Skeletal muscle tissue (tissue), 4 donors: Measurements from ENCODE around the gene TIAM1. TPM values are rescaled to one million over a fixed set of nuclear protein-coding genes. Genes with fewer than 3 reads are reported as not detected.

ENCODE experiments used
- H3K27ac ChIP-seq: one replicate; pipeline ENCODE4 v1.7.0; 2013; ENCODE audit warnings: mild to moderate bottlenecking, low read depth, low read length, inconsistent platforms
- H3K27me3 ChIP-seq, 3 donors: one replicate each; pipeline ENCODE4 v1.7.0; 2013; ENCODE audit warnings: low read length in 3 of 3; ENCODE audit not compliant: control insufficient read depth in 3 of 3, insufficient read depth in 3 of 3
- H3K36me3 ChIP-seq, 3 donors: one replicate each; pipeline ENCODE4 v1.7.0; 2013; ENCODE audit warnings: low read length in 3 of 3; ENCODE audit not compliant: control insufficient read depth in 3 of 3, insufficient read depth in 3 of 3
- H3K4me1 ChIP-seq, 3 donors: one replicate each; pipeline ENCODE4 v1.7.0; 2013; ENCODE audit warnings: low read length in 3 of 3, mild to moderate bottlenecking in 3 of 3; ENCODE audit not compliant: control insufficient read depth in 3 of 3, insufficient read depth in 3 of 3
- H3K4me3 ChIP-seq, 3 donors: one replicate each; pipeline ENCODE4 v1.7.0; 2013; ENCODE audit warnings: low read length in 3 of 3
- H3K9ac ChIP-seq, 3 donors: one replicate each; pipeline ENCODE4 v1.7.0; 2013; ENCODE audit warnings: low read length in 3 of 3, mild to moderate bottlenecking in 3 of 3, moderate library complexity in 2 of 3, low read depth in 1 of 3
- H3K9me3 ChIP-seq, 3 donors: one replicate each; pipeline ENCODE4 v1.7.0; 2013; ENCODE audit warnings: low read length in 3 of 3; ENCODE audit not compliant: control insufficient read depth in 3 of 3
- total RNA-seq: library from RNA; depleted of rRNA; stranded (reverse); fragments of >200 nt; gene quantifications from one replicate; pipeline ENCODE4 v1.2.3, GENCODE V29; 2014
- donor health status: Osteomylitis.

Gene TIAM1
- total RNA-seq, 1 donor from 2014 or later = 24.5 TPM

GRCh38 chr21:31371715-31372470 lies 27.8 kb upstream of the TIAM1 start:
- H3K9ac ChIP-seq = no peak overlapping the region
- H3K4me3 ChIP-seq = no peak overlapping the region
- no peaks in the 10 kb centered on the region for H3K36me3 ChIP-seq
- no peaks in the 10 kb centered on the region for H3K27me3 ChIP-seq
- no peaks in the 10 kb centered on the region for H3K9me3 ChIP-seq
- no peak overlapping the region for H3K27ac ChIP-seq
- H3K4me1 ChIP-seq = no peaks in the 10 kb centered on the region

DNA sequence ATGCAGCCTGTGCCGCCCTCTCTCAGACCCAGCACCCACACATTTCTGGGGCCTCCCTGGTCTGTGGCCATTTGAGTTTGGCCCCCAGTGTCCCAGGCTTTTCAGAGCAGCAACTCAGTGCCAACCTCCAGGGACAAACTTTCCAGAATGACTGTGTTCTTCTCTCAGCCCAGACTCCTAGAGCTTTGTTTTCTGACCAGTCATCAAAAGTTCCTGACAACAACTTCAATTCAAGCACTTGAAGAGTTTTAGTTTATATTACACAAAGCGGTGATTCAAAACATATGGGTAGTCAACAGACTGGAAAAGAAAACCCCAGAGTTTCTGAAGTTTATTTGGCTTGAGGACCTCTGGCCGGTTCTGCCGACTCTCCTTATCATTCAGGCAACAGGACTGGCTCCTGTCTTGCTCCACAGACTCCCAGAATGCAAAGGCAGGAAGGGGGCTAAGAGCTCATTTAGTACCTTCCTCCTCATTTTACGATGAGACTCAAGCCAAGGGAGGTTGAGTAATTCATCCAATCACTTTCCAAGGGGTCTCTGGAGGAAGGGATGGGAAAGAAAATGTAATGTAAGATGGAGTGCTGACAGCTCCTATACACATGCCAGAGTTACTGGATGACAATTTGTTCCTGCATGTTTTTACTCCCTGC lies 27.0 kb upstream of the TIAM1 start:
- Histone ChIP-seq H3K4me3 (no peak overlapping the region), H3K36me3 (no peaks in the 10 kb centered on the region), H3K9me3 (no peaks in the 10 kb centered on the region), H3K27me3 (no peaks in the 10 kb centered on the region), H3K9ac (no peak overlapping the region), H3K4me1 (no peaks in the 10 kb centered on the region), H3K27ac (no peak overlapping the region)

DNA sequence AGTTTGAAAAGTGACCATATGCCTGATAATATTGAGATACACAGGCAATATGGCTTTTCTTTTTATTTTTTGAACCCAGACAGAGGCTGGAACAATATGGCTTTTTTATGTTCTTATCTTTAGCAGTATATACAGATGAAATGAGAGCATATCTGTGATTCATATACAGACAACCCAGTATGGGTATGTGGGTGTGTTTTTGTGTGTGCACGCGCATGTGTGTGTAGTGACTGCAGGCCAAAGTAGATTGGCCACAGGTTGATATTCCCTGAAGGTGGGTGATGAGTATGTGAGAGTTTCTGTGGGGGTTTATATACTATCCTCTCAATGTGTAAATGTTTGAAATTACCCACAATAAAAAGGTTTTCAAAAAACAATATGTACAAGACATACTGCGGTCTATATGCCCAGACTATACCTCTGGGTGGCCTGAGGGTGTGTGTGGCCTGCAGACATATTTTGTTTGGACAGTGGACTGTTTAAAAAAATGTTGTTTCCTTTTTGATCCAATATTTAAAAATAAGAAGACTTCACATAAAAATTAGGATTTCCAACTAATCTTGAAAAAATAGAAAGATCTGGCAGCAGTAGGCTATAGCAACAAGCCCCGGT lies 26.3 kb upstream of the TIAM1 start:
- no peak overlapping the region for H3K27ac ChIP-seq
- no peak overlapping the region for H3K4me3 ChIP-seq
- H3K9me3 ChIP-seq = no peaks in the 10 kb centered on the region
- no peaks in the 10 kb centered on the region for H3K27me3 ChIP-seq
- no peaks in the 10 kb centered on the region for H3K36me3 ChIP-seq
- H3K9ac ChIP-seq = no peak overlapping the region
- no peaks in the 10 kb centered on the region for H3K4me1 ChIP-seq

DNA sequence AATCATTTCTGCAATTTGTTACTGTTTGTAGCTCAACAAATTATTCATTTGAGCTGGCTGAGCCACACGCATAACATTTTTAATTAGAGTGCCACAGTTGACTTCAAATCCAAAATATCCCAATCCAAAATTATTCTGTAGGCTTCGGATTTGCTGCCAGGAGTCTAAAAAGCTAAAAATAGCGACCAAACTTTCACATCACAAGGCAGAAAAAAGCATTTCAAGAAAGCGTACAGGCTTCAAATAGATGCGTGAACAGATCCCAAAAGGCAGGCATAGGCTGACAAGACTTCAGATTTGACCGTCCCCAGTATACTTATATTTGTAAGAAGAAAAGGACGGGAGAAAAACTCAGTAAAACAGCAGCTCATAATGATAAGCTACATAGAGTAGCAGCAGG lies 24.3 kb upstream of the TIAM1 start:
- Histone ChIP-seq H3K9me3 (no peaks in the 10 kb centered on the region), H3K27me3 (no peaks in the 10 kb centered on the region), H3K4me1 (no peaks in the 10 kb centered on the region), H3K36me3 (no peaks in the 10 kb centered on the region), H3K9ac (no peak overlapping the region), H3K27ac (no peak overlapping the region), H3K4me3 (no peak overlapping the region)

DNA sequence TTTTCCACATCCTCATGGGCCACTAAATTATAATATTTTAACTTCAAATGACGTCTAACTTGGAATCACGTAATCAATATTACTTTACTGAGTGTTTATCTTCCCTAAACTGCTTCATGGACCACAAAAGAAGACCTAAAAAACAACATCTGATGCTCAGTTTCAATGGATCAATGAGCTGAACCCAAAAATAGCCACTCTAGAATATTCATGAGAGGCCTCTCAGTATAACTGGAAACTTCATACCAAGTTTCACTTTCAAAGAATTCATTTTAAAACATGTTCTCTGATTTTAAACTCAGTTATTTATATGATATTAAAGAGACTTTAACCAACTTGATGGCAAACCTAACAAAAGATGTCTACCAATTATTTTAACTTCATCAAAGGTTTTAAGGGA lies 23.7 kb upstream of the TIAM1 start:
- Histone ChIP-seq H3K9ac (no peak overlapping the region), H3K9me3 (no peaks in the 10 kb centered on the region), H3K36me3 (no peaks in the 10 kb centered on the region), H3K4me1 (no peaks in the 10 kb centered on the region), H3K27ac (no peak overlapping the region), H3K4me3 (no peak overlapping the region), H3K27me3 (no peaks in the 10 kb centered on the region)

GRCh38 chr21:31366825-31367224 lies 22.8 kb upstream of the TIAM1 start:
- Histone ChIP-seq H3K4me3 (no peak overlapping the region), H3K9me3 (no peaks in the 10 kb centered on the region), H3K27me3 (no peaks in the 10 kb centered on the region), H3K9ac (no peak overlapping the region), H3K4me1 (no peaks in the 10 kb centered on the region), H3K27ac (no peak overlapping the region), H3K36me3 (no peaks in the 10 kb centered on the region)

DNA sequence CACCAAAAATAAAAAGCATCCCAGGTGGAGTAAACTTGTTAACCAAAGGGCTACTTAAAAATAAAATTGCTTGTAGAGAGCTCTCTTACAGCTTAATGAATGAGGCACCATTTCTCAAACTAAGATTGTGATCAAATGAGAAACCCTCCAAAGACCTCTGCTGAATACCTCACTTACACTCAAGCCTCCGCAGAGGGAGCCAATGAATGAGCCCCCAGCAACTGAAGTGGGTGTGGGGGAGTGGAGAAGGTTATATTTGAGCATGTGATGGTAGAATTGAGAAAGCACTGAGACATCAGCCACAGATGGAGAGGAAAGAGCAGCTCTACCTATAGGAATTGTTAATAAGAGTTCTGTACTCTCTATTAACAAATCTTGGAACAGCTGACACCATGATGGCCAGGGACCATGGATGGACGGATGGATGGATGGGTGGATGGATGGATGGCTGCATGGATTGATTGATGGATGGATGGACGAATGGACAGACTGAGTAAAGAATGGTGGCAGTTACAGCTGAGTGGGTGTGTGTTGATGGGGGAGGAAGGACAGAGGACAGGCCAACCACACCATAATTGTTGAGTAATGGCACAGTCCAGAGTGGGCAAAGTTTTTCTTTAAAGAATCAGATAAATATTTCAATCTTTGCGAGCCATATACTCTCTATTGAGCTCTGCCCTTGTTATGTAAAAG lies 20.3 kb upstream of the TIAM1 start:
- H3K4me3 ChIP-seq = no peak overlapping the region
- no peak overlapping the region for H3K9ac ChIP-seq
- no peaks in the 10 kb centered on the region for H3K36me3 ChIP-seq
- H3K4me1 ChIP-seq = no peaks in the 10 kb centered on the region
- H3K9me3 ChIP-seq = no peaks in the 10 kb centered on the region
- no peak overlapping the region for H3K27ac ChIP-seq
- no peaks in the 10 kb centered on the region for H3K27me3 ChIP-seq

DNA sequence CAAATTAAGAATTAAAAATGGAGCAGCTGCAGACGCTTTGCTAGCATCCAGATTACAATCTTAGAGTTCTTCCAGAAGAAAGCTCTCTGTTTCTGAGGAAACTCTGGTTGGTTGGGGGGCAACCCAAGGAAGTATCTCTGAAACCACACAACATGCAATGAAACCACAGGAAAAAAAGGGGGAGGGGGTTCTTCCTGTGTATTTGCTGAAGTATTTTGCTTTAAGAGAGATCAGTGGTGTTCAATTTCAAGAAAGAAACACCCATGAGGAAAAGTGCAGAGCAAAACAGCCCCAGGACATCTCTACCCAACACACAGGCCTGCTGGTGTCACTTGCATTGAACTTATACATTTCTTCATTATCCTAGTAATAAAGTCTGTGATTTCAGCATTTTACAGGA lies 19.7 kb upstream of the TIAM1 start:
- Histone ChIP-seq H3K9ac (no peak overlapping the region), H3K27ac (no peak overlapping the region), H3K4me3 (no peak overlapping the region), H3K4me1 (no peaks in the 10 kb centered on the region), H3K9me3 (no peaks in the 10 kb centered on the region), H3K36me3 (no peaks in the 10 kb centered on the region), H3K27me3 (no peaks in the 10 kb centered on the region)

GRCh38 chr21:31360717-31361116 lies 16.7 kb upstream of the TIAM1 start:
- H3K4me3 ChIP-seq = no peak overlapping the region
- H3K9me3 ChIP-seq = no peaks in the 10 kb centered on the region
- H3K4me1 ChIP-seq = no peaks in the 10 kb centered on the region
- no peaks in the 10 kb centered on the region for H3K27me3 ChIP-seq
- no peak overlapping the region for H3K9ac ChIP-seq
- no peaks in the 10 kb centered on the region for H3K36me3 ChIP-seq
- no peak overlapping the region for H3K27ac ChIP-seq

- Histone ChIP-seq H3K4me1 (no peaks in the 10 kb centered on the region), H3K27ac (no peak overlapping the region), H3K9me3 (no peaks in the 10 kb centered on the region), H3K9ac (no peak overlapping the region), H3K27me3 (no peaks in the 10 kb centered on the region), H3K36me3 (no peaks in the 10 kb centered on the region), H3K4me3 (no peak overlapping the region)
Measured at GRCh38 chr21:31358158-31358557, 14.1 kb upstream of the TIAM1 start.
